ENCODE data around the gene ATP6V0A4. TPM values are rescaled to one million over a fixed set of nuclear protein-coding genes. Genes with fewer than 3 reads are reported as not detected.
"Not testable (repeated sequence)": the region's sequence is repeated elsewhere in the genome, so short reads cannot be mapped to it uniquely, and the experiment has no call there.

ATP6V0A4 gene
- total RNA-seq, 1 experiment from 2014 or later = not detected

GRCh38 chr7:138816650-138817049 is 18.7 kb upstream of the ATP6V0A4 start:
- Histone ChIP-seq H3K36me3 (no peaks in the 10 kb centered on the region), H3K9me3 (no peaks in the 10 kb centered on the region), H3K4me3 (no peak overlapping the region), H3K27me3 (no peaks in the 10 kb centered on the region)
- no peak for DNase-seq

DNA sequence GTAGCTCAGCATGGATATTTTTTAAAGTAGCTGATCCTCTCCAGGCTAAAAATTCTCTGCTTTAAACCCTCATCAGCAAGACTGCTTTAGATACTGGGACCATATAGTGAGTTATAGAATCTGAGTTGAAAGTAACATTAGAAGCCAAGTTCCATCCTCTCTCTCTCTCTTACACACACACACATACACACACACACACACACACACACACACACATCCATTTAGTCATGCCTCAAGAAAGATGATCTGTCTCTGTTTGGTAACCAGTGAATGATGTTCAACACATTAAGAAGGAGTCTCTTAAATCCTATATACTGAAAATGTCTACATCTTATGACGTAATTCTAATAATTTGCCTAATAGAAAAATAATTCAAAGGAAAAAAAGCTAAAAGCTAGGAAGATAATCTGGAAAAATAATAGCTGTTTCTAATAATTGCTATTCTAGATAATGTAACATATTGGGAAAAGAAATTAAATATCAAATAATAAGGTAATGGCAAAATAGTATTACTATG is 16.9 kb upstream of the ATP6V0A4 start:
- no peaks in the 10 kb centered on the region for H3K9me3 ChIP-seq
- no peak overlapping the region for H3K4me3 ChIP-seq
- H3K36me3 ChIP-seq = no peaks in the 10 kb centered on the region
- H3K27me3 ChIP-seq = no peaks in the 10 kb centered on the region
- no peak for DNase-seq

DNA sequence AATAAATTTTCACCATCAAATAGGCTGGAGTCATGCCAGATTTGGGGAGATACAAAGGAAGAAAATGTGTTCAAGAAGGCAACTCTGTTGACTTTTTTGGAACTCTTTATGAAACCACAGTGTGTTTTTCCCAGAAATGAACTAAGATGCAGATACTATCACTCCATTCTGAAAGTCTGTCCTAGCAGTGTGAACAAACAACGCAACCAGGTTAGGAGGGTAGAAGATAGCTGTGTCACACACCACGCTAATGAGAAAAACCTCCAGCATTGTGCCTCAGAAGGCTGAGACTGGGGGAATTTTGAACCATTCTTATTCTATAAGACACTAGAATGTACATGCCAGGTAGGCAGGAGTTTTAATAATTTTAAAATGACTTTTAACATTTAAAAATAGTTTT is 15.9 kb upstream of the ATP6V0A4 start:
- Histone ChIP-seq H3K27me3 (no peaks in the 10 kb centered on the region), H3K4me3 (no peak overlapping the region), H3K36me3 (no peaks in the 10 kb centered on the region), H3K9me3 (no peaks in the 10 kb centered on the region)
- DNase-seq = no peak

- H3K9me3 ChIP-seq, H3K4me3 ChIP-seq, H3K27me3 ChIP-seq, DNase-seq, H3K36me3 ChIP-seq: not testable (repeated sequence)
Measured at GRCh38 chr7:138811327-138811726, 13.3 kb upstream of the ATP6V0A4 start.

GRCh38 chr7:138809346-138809745 is 11.3 kb upstream of the ATP6V0A4 start:
- no peaks in the 10 kb centered on the region for H3K27me3 ChIP-seq
- H3K36me3 ChIP-seq = no peaks in the 10 kb centered on the region
- no peaks in the 10 kb centered on the region for H3K9me3 ChIP-seq
- DNase-seq = no peak
- no peak overlapping the region for H3K4me3 ChIP-seq

DNA sequence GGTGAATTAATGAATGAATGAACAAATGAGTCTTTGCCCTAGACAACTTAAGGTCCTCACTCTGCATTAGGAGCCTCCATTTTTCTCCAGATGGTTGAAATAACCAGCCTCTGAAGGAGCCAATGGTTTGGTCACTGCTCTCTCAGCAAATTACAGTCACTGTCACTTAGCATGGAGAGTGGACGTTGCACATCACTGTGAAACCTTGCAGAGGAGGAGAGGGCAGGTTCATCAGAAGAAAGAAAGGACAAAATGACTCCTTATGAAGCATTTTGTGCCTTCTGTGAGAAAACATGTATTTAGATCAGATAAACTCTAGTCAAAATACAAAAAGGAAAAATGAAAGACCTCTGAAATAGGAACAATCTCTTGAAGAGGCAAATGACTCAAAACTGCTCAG is 6.6 kb upstream of the ATP6V0A4 start:
- no peak for DNase-seq
- no peak overlapping the region for H3K4me3 ChIP-seq
- no peaks in the 10 kb centered on the region for H3K9me3 ChIP-seq
- H3K27me3 ChIP-seq = no peaks in the 10 kb centered on the region
- no peaks in the 10 kb centered on the region for H3K36me3 ChIP-seq

DNA sequence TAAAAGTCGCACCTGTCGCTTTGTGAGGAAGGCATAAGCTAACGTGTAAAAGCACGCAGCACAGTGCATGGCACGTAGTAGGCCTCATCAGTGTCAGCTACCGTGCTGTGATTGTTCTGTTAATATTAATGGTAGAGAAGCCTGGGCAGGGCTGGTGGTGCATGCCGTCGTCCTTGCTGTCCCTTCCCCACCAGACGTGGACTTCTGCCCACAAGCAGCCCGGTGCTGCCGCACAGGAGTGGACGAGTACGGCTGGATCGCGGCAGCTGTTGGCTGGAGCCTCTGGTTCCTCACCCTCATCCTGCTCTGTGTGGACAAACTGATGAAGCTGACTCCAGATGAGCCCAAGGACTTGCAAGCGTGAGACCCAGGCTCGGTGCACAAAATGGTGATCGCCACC is 4.7 kb upstream of the ATP6V0A4 start:
- H3K9me3 ChIP-seq = no peaks in the 10 kb centered on the region

GRCh38 chr7:138801256-138801655 is 3.3 kb upstream of the ATP6V0A4 start:
- no peak overlapping the region for H3K4me3 ChIP-seq
- no peaks in the 10 kb centered on the region for H3K27me3 ChIP-seq
- no peaks in the 10 kb centered on the region for H3K9me3 ChIP-seq
- DNase-seq = no peak
- no peaks in the 10 kb centered on the region for H3K36me3 ChIP-seq

More for the DNA sequence above, 4.7 kb upstream of the ATP6V0A4 start:
- Histone ChIP-seq H3K4me3 (no peak overlapping the region), H3K36me3 (no peaks in the 10 kb centered on the region), H3K27me3 (no peaks in the 10 kb centered on the region)
- DNase-seq = no peak

DNA sequence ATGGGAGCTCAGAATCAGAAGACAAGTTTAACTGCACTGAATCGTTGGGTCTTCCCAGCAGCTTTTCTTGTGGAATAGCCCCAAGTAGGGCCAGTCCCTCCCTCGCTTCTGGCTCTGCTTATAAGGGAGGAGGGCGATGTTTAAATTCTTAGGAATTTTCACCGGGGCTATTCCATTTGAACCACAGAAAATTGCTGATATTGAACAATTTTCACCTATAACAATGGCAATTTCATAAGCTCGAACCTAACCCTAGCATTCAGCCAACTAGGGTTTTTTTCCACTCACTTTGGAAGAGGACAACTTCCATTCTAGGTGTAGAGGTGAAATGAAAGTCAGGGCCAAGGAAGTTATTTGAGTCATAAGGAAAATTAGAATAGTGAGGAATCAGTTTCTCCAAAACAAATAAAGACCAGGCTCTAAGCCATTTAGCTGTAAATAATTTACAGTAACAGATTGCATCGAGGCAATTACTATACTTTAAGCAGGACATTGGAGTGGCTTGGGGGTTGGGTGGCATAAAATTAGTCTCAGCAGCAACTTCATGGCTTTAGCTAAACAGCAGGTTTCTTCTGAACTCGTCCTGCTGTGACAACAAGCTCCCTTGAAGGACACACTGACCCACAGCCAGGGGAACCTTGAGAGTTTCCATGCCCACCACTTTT is 1.5 kb upstream of the ATP6V0A4 start:
- no peaks in the 10 kb centered on the region for H3K36me3 ChIP-seq
- no peaks in the 10 kb centered on the region for H3K9me3 ChIP-seq
- DNase-seq = no peak
- no peak overlapping the region for H3K4me3 ChIP-seq
- no peaks in the 10 kb centered on the region for H3K27me3 ChIP-seq

GRCh38 chr7:138798836-138799235 is 840 bp upstream of the ATP6V0A4 start:
- no peak for DNase-seq
- no peaks in the 10 kb centered on the region for H3K27me3 ChIP-seq
- no peaks in the 10 kb centered on the region for H3K9me3 ChIP-seq
- no peaks in the 10 kb centered on the region for H3K36me3 ChIP-seq
- H3K4me3 ChIP-seq = no peak overlapping the region

- not testable (repeated sequence) for H3K4me3 ChIP-seq, DNase-seq, H3K27me3 ChIP-seq, H3K9me3 ChIP-seq, H3K36me3 ChIP-seq
Measured at GRCh38 chr7:138797046-138797445, 950 bp downstream of the ATP6V0A4 start.

DNA sequence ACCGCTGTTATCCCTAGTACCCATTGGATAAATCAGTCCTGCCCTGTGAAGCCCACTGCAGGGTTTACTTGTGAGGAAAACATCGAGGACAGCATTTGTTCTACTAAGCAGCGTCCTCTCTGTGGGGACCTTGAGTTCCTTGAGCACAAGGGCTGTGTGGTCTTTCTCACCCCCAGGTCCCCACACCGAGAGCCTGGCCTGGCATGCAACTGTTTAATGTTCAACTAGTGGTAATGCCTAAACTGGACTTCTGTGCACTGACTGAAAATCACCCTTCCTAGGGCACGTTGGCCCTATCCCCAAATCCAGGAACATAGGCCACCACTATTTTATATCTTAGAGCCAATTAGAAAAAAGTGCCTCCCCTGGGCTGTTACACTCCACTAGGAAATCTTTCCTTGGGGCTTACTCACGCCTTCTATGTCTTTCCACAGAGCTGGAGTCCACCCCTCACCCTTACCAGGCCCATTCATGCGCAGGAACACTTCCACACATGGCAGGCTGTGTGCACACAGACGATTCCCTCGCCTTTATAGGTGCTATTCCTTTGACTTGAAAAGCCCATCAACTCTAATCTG is 1.9 kb downstream of the ATP6V0A4 start:
- no peak overlapping the region for H3K4me3 ChIP-seq
- DNase-seq = no peak
- H3K27me3 ChIP-seq = no peaks in the 10 kb centered on the region
- no peaks in the 10 kb centered on the region for H3K9me3 ChIP-seq
- no peaks in the 10 kb centered on the region for H3K36me3 ChIP-seq

GRCh38 chr7:138785587-138786437 is 12.2 kb downstream of the ATP6V0A4 start:
- H3K36me3 ChIP-seq = no peaks in the 10 kb centered on the region
- H3K4me3 ChIP-seq = no peak overlapping the region
- peak; percentile 37 for DNase-seq
- H3K27me3 ChIP-seq = no peaks in the 10 kb centered on the region
- no peaks in the 10 kb centered on the region for H3K9me3 ChIP-seq

GRCh38 chr7:138784692-138785091 is 13.3 kb downstream of the ATP6V0A4 start:
- H3K4me3 ChIP-seq = no peak overlapping the region
- no peaks in the 10 kb centered on the region for H3K9me3 ChIP-seq
- no peak for DNase-seq
- H3K27me3 ChIP-seq = no peaks in the 10 kb centered on the region
- H3K36me3 ChIP-seq = no peaks in the 10 kb centered on the region

GRCh38 chr7:138781004-138781403 is 17.0 kb downstream of the ATP6V0A4 start:
- no peak for DNase-seq
- Histone ChIP-seq H3K36me3 (no peaks in the 10 kb centered on the region), H3K9me3 (no peaks in the 10 kb centered on the region), H3K27me3 (no peaks in the 10 kb centered on the region), H3K4me3 (no peak overlapping the region)

GRCh38 chr7:138776166-138776833 is 21.7 kb downstream of the ATP6V0A4 start:
- H3K4me3 ChIP-seq = no peak overlapping the region
- H3K9me3 ChIP-seq = no peaks in the 10 kb centered on the region
- no peaks in the 10 kb centered on the region for H3K36me3 ChIP-seq
- H3K27me3 ChIP-seq = no peaks in the 10 kb centered on the region
- DNase-seq = no peak

DNA sequence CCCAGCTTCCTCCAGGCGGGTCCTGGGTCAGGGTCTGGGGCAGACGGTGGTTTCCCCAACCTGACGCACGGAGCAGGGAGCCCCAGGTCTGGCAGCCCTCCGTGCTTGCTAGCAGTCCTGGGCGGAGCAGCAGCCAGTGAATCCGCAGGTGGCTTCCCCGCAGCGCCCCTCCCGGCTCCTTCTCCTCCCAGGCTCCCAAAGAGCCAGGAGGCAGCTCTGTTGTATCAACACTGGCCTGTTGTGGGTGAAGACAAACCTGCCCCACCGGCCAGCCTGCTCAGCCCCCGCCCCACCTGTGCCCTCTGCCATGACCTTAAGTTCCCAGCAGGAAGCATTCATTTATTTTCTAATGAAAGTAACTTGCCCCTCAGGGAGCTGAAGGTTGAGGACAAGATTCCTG is 24.2 kb downstream of the ATP6V0A4 start:
- no peaks in the 10 kb centered on the region for H3K27me3 ChIP-seq
- no peak for DNase-seq
- no peaks in the 10 kb centered on the region for H3K9me3 ChIP-seq
- H3K36me3 ChIP-seq = no peaks in the 10 kb centered on the region
- H3K4me3 ChIP-seq = no peak overlapping the region

All from MG63 (cell line).